Measurements from ENCODE around the gene CDK5.

The CDK5 gene

DNA sequence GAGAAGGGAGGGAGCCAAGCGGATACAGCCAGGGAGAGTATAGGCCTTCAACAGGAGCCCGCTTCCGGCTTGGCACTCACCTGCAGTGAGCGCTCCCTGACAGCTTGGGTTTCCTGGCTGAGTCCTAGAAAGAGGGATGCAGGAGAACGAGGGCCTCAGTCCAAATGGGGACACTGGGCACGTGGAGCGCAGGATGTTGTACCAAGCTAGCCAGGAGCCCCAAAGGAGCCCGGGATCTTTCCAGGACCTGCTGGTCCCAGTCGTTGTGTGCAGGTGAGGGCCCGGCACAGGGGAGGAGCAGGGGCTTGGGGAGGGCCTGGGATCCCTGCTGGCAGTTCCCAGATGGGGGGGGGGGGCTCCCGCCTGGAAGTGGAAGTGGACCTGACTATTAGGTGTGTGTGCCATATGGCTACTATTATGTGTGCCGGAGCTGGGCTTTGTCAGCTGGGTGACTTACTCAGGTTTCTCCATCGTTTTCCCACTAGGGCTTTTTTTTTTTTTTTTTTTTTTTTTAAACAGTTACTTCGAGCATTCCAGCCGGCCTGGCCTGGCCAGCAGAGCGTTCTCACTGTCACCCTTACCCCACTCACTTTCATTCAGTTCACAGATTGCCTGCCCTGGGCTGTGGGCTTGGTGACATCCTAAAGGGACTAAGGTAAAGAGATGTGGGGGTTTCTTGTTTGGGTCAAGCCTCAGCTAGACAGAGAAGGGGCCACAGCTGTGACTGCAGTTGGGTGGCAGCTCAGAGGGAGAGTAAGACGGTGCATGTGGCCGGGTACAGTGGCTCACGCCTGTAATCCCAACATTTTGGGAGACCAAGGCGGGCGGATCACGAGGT is 32.4 kb upstream of the CDK5 start:
- H3K36me3 Mint-ChIP-seq (ENCODE audit: low read depth): peaks cover 7% of the 10 kb centered on the region
- H3K27ac Mint-ChIP-seq: no peak overlapping the region
- no peak overlapping the region for H3K4me3 Mint-ChIP-seq
- H3K9me3 Mint-ChIP-seq: no peaks in the 10 kb centered on the region
- H3K27me3 Mint-ChIP-seq: peaks cover 11% of the 10 kb centered on the region
- H3K4me1 Mint-ChIP-seq (ENCODE audit: low read depth): peaks cover 25% of the 10 kb centered on the region

DNA sequence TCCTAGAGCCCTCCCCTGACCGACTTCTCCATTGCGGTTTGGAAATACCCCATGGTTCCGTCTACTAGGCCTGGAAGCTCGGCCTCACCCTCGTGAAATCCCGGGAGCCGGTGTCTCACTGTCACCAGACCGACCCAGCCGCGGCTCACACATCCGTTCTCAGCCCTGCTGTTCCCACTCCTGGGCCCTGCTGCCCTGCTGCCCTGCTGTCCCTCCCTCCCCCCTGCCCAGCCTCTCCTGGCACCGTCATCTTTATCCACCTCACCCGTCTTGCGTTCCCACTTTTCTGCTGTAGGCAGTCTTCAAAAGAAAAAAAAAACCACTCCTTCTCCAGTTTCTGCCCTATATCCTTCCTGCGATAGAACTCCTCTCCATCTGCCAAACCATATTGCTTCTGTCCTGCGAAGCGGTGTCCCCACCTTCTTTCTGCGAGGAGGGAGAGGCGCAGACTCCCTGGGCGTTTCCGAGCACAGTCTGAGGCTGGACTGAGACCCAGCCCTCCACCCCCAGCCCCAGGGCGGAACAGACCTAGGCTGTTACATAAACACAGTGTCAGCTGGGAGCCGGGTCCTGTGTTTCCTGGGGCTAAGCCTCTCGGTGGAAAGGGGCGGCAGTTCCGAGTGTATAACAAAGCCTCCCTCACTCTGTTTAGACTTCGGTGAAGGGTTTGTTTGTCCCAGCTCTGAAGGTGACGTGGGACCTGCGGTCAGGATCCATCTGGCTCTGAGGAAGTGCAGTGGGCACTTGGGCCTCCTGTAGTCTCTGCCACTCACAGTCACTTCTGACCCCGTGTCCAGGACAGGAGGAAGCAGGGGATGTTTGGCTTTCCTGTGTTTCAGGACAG is 31.4 kb upstream of the CDK5 start:
- H3K27ac Mint-ChIP-seq: peak overlapping the region; percentile 13
- peaks cover 16% of the 10 kb centered on the region for H3K27me3 Mint-ChIP-seq
- peaks cover 33% of the 10 kb centered on the region for H3K4me1 Mint-ChIP-seq (ENCODE audit: low read depth)
- H3K9me3 Mint-ChIP-seq: no peaks in the 10 kb centered on the region
- H3K36me3 Mint-ChIP-seq (ENCODE audit: low read depth): peaks cover 7% of the 10 kb centered on the region
- peak overlapping the region; percentile 87 for H3K4me3 Mint-ChIP-seq

DNA sequence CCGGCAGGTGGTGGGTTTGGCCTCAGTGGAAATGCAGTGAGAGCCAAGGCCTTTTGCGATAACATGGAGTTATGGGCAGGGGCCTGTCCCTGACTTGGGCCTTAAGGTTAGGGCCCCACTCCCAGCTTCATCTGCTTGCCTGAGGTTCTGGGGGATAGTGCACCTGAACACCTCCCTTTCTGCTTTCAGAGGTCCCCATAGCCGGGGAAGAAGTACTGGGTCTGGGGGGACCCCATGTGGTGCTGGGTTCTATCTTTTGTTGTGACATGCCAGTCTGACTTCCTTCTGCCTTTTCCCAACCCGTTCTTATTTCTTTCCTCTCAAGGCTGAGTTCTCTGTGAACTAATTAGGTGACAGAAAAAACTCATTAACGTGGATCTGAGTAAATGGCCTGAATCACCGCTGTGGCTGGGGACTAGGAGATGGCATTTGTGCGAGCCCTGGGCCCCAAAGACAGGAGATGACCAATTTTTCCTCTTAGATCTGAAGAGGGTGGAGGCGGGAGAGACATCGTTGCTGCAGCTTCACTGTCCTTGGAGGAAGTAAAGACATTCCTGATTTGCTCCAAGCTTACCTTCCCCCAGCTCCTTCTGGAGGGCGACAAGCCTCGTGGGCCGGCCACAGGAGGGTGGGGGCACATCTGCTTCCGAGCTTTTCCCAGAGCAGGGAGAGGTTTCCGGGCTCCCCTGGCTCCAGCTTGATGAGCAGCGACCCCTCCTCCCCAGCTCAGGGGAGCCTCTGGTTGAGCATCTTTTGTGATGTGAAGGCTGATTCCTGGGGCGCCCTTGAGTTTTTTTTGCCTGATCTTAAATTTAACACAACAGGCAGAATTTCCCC is 30.5 kb upstream of the CDK5 start:
- no peaks in the 10 kb centered on the region for H3K9me3 Mint-ChIP-seq
- peaks cover 7% of the 10 kb centered on the region for H3K36me3 Mint-ChIP-seq (ENCODE audit: low read depth)
- H3K4me1 Mint-ChIP-seq (ENCODE audit: low read depth): peaks cover 37% of the 10 kb centered on the region
- peak overlapping the region; percentile 54 for H3K27ac Mint-ChIP-seq
- H3K27me3 Mint-ChIP-seq: peaks cover 16% of the 10 kb centered on the region
- H3K4me3 Mint-ChIP-seq: peak overlapping the region; percentile 87

DNA sequence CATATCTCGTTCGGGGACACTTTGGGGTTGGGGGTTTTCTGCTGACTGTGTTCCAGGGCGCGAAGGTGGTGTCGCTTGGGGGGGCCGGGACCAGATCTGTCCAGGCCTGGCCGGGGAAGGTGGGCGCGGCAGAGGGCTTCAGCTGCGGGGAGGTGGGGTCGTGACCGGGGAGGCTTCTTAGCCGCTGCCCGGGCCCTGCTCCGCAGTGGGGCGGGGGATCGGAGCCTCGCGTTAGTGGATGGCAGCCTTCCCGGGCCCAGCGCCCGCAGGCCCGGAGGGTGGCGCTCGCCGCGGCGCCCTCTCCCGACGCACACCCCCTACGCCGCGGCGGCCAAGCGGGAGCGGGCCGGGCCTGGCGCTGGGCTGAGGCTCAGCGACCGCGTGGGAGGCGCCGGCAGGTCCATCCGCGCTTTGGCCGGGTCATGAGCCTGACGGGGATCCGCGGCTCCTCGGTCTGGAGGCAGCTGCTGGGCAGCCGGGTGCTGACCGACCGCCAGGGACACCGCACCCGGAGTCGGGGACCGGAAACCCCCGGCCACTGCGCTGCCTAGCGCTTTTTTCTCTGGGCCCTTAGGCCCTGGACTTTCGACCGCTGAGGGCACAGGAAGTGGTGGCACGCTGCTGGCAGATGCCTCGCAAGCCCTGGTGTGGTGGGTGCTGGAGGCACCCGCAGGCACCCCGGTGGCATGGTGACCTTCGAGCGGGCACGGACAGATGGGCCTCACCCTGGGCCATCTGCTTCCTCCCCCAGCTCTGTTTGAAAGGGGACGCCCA is 29.7 kb upstream of the CDK5 start:
- Mint-ChIP-seq H3K27ac (peak overlapping the region; percentile 65), H3K4me1 (ENCODE audit: low read depth) (peaks cover 41% of the 10 kb centered on the region), H3K27me3 (peaks cover 16% of the 10 kb centered on the region), H3K9me3 (no peaks in the 10 kb centered on the region), H3K4me3 (peak overlapping the region; percentile 87), H3K36me3 (ENCODE audit: low read depth) (peaks cover 7% of the 10 kb centered on the region)

DNA sequence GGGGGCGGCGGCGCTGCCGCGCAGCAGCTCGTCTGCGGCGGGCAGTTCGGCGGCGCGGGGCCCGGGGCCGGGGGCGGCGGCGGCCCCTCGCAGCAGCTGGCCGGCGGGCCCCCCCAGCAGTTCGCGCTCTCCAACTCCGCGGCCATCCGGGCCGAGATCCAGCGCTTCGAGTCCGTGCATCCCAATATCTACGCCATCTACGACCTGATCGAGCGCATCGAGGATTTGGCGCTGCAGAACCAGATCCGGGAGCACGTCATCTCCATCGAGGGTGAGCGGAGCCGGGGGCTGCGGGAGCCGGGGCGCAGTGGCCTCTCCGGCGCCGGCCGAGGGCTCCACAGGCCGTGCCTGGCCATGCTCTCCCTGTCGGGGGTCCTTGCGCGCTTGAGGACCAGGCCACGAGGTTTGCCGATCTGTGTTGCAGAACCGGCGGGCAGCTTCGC is 29.1 kb upstream of the CDK5 start:
- Mint-ChIP-seq H3K27me3 (peaks cover 16% of the 10 kb centered on the region), H3K4me3 (peak overlapping the region; percentile 87), H3K9me3 (no peaks in the 10 kb centered on the region), H3K4me1 (ENCODE audit: low read depth) (peaks cover 45% of the 10 kb centered on the region), H3K36me3 (ENCODE audit: low read depth) (peaks cover 7% of the 10 kb centered on the region), H3K27ac (peak overlapping the region; percentile 65)

DNA sequence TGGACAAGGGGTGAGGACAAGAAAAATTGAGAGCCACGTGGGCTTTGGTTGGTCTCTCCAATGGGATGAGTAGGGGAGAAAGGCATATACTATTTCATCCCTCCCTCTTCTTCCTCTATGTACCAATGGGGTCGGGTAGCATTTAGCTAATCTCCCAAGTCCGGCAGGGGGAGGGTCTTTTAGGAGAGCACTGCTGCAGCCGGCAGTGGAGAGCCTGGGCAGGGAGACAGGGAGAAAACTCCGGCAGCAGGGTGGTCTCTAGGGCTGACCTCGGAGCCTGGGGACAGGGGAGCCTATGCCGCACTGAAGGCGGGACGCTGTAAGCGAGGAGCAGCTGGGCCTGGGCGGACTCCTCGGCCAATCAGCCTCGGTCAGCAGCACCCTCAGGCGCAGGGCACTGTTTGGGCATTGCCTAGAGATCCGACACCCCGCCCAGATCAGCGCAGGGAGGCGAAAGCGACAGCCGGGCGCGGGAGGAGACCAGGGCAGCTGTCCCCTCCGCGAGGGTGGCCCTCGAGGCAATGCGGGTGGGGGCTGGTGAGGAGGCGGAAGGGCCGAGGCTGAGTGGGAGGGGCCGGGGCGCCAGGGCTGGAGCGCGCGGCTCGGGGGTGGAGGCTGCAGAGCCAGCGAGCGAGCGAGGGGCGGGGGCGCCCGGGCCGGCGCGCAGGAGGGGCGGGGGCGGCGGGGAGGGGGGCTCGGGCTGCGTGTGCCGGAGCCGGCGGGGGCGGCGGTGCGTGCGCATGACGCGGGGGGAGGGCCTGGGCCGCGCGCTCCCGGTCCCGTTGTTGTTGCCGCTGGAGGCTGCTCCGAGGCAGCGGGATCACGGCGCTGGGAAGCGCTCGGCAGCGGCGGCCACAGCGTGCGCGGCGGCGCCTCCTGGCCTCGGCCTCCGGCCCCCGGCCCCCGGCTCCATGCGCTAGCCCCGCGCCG is 28.3 kb upstream of the CDK5 start, which contains the start of gene AGAP3:
AGAP3 (plus strand) TSS at position 785 of the 930 bp plus-strand sequence. CDS start 267 bp downstream, outside the sequence.
- H3K36me3 Mint-ChIP-seq (ENCODE audit: low read depth): peaks cover 7% of the 10 kb centered on the region
- H3K27me3 Mint-ChIP-seq: peaks cover 16% of the 10 kb centered on the region
- H3K4me1 Mint-ChIP-seq (ENCODE audit: low read depth): peaks cover 49% of the 10 kb centered on the region
- peak within 1 kb of the TSS; percentile 87 for H3K4me3 Mint-ChIP-seq
- H3K9me3 Mint-ChIP-seq: no peaks in the 10 kb centered on the region
- H3K27ac Mint-ChIP-seq: peak within 1 kb of the TSS; percentile 65

DNA sequence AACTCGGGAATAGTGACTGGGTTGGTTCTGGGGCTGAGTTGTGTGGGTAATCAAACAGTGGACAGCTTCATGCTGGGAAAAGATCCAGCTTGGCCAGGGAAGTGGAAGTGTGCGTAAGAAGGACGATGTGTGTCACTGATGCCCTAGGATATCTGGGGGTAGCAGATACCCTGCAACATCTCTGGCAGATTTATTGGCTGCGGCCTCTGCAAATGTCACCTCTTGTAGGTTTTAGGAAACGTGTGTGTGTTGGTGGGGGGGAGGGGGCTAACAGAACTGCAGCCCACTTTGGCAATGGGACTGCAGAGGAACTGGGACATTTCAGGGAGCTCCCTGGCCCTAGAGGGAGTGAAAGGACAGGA is 27.6 kb upstream of the CDK5 start:
- H3K4me1 Mint-ChIP-seq (ENCODE audit: low read depth): peaks cover 49% of the 10 kb centered on the region

DNA sequence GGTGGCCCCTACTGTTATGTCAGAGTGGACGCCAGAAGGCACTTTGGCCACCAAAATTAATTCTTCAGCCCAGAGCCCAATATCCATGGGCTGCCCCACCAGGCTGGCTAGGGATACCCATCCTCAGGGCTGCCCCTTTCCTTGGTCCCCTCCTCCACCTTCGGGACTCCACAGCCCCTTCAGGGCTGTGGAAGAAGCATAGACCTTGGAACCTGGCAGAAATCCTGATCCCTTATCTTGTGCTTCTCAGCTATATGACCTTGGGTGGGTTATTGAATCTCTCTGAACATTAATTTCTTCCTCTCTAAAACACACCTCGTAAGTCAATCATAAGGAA is 26.1 kb upstream of the CDK5 start:
- H3K4me1 Mint-ChIP-seq (ENCODE audit: low read depth): peaks cover 54% of the 10 kb centered on the region
- H3K27ac Mint-ChIP-seq: no peak overlapping the region
- H3K36me3 Mint-ChIP-seq (ENCODE audit: low read depth): peaks cover 8% of the 10 kb centered on the region

More for the DNA sequence above, 27.6 kb upstream of the CDK5 start:
- Mint-ChIP-seq H3K27me3 (peaks cover 16% of the 10 kb centered on the region), H3K27ac (peak overlapping the region; percentile 33), H3K36me3 (ENCODE audit: low read depth) (peaks cover 7% of the 10 kb centered on the region), H3K4me3 (peak overlapping the region; percentile 78), H3K9me3 (no peaks in the 10 kb centered on the region)

DNA sequence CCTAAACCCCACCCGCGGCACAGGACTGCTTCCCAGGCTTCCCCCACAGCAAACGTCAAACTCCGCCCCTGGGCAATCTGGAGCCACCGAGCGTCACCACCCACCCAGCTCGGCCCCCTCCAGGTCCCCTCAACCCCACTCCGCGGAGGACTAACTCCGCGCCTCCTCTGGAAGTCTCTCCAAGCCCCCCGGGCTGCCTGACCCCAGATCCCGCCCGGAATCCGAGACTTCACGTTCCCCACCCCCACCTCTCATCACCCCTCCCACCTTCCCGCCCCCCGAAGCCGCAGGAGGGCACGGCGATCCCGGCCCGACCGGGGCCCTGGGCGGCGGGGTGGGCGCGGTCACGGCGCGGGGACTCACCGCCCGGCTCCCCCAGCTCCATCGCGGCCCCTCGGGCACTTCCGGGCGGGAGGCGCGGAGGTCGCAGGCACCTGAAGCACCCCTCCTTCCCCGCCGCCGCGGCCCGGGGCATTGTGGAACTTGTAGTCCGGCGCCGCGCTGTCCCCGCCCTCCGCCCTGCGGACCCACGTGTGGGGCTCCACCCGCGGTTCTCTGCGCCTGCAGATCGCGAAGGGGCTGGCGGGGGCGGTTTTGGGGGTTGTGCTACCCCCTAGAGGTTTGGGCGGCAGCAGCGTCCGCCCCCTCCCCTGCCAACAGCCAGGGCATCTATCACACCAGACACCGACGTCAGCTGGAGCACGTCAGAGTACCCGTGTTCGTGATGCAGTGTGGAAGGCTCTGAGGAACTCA is 25.6 kb upstream of the CDK5 start, which contains the start of gene TMUB1:
TMUB1 (minus strand) TSS at position 423 of the 753 bp plus-strand sequence. CDS start 930 bp downstream, outside the sequence.
- Mint-ChIP-seq H3K4me3 (peak within 1 kb of the TSS; percentile 96), H3K9me3 (no peaks in the 10 kb centered on the region), H3K27me3 (peaks cover 13% of the 10 kb centered on the region), H3K36me3 (ENCODE audit: low read depth) (peaks cover 9% of the 10 kb centered on the region), H3K27ac (peak within 1 kb of the TSS; percentile 92), H3K4me1 (ENCODE audit: low read depth) (peaks cover 52% of the 10 kb centered on the region)

More for the DNA sequence above, 26.1 kb upstream of the CDK5 start:
- no peaks in the 10 kb centered on the region for H3K9me3 Mint-ChIP-seq
- peaks cover 13% of the 10 kb centered on the region for H3K27me3 Mint-ChIP-seq
- H3K4me3 Mint-ChIP-seq: peak overlapping the region; percentile 68

DNA sequence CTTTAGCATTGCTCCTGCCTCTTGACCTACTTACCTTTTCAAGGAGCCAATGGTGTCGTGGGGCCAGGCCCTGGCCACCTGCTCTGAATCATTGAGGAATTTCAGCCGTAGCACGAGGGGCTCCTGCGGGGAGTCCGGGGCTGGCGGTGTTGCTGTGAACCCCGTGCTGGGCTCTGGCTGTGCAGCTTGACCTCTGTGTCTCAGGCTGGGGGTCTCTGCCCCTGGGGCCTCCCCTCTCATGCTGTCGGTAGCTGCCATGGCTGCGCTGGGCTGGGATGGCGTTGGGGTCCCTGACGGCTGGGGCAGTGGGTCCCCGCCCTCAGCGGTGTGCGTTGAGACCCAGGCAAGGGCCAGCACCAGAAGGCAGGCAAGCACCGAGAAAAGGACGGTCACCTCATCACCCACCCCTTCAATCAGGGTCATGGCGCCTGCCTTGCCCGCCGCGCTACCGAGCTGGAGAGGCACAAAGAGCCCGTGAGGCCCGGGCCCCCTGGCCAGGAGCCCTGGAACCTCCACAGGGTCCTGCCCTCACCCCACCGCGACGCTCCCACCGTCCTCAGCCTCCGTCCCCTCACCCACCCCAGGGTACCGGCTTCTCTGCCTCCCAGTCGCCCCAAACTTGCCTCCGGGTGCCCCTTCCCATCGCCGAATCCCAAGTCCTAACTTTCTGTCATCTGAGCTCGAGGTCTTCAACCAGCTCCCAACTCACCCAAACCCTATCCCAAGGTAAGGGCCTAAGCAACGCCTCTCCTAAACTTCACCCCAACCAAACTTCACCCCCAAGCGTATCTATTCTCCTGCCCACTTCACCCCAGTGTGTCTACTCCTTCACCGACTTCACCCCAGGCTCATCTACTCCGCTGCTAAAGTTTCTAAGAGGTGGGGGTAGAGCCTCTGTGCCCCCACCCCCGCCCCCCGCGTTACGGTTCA is 24.7 kb upstream of the CDK5 start:
- H3K27me3 Mint-ChIP-seq: peaks cover 13% of the 10 kb centered on the region
- H3K9me3 Mint-ChIP-seq: no peaks in the 10 kb centered on the region
- peaks cover 52% of the 10 kb centered on the region for H3K4me1 Mint-ChIP-seq (ENCODE audit: low read depth)

DNA sequence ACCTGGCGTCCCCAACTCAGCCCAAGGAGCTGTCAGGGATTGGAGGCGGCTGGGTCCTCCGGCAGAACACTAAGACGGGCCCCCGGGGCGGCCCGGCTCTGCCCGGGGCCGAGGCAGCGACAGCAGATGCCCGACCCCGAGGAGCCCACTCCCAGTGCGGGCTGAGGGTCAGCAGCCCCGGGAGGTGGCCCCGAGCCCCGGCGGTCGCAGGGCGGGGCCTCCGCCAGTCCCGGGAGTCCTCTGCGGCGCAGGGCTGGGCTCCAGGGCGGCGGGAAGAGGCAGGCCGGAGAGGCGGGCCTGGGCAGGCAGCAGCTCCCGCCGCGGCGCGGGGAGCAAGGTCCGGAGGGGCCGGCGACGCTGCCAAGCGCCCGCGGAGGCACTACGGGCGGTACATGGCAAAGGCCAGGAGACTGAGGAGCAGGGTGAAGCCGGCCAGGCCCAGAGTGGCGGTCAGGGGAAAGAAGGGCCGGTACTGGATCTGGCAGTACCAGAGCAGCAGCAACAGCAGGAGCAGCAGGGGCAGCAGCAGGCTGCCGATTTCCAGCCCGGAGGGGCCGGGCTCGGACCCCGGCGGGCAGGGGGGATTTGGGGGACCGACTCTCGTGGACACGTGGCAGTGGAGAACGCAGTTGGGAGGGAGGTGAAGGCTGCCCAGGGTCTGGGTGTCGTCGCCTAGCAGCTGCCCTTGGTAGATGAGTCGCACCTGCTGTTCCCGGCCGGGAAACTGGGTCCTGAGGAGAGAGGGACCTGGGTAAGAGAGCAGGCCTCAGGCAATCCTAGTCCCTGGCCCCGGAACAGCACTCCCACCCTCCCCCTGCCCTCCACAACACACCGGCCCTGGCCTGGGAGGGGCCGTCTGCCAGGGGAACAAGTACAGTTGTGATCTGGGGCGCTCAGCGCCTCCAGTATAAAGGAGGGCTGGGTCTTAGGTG is 23.7 kb upstream of the CDK5 start:
- Mint-ChIP-seq H3K36me3 (ENCODE audit: low read depth) (peaks cover 14% of the 10 kb centered on the region), H3K27me3 (peaks cover 13% of the 10 kb centered on the region), H3K4me3 (peak overlapping the region; percentile 96), H3K27ac (peak overlapping the region; percentile 41), H3K4me1 (ENCODE audit: low read depth) (peaks cover 52% of the 10 kb centered on the region), H3K9me3 (no peaks in the 10 kb centered on the region)

More for the DNA sequence above, 24.7 kb upstream of the CDK5 start:
- Mint-ChIP-seq H3K4me3 (peak overlapping the region; percentile 96), H3K36me3 (ENCODE audit: low read depth) (peaks cover 13% of the 10 kb centered on the region), H3K27ac (peak overlapping the region; percentile 92)

Data from stimulated activated naive CD8-positive, alpha-beta T cell treated with anti-CD3 and anti-CD28 coated beads, Interleukin-15, Interleukin-2, amounts not matched to agents 100 ng/mL and 50 ng/mL, for 24 hours (primary cell).